Fibroblast of lung (primary cell): ENCODE results near the gene CD82. TPM values are rescaled to one million over a fixed set of nuclear protein-coding genes. Genes with fewer than 3 reads are reported as not detected.

Experiments used
- DNase-seq, 2 donors: peaks; one replicate each; pipeline versions ENCODE4 v3.0.0 to v3.0.0-alpha.2; 2010; ENCODE audit warnings: low read depth in 2 of 2
- H2AFZ ChIP-seq: 2 replicates; pipeline ENCODE4 v1.5.1; 2012; ENCODE audit warnings: low read length, control low read depth, inconsistent platforms
- H3K27ac ChIP-seq: 2 replicates; pipeline ENCODE4 v1.5.1; 2011; ENCODE audit warnings: low read length, control low read depth; ENCODE audit not compliant: insufficient read depth
- H3K27me3 ChIP-seq: 2 replicates; pipeline ENCODE4 v1.5.1; 2011; ENCODE audit warnings: mild to moderate bottlenecking, low read length; ENCODE audit not compliant: control insufficient read depth, insufficient read depth
- H3K36me3 ChIP-seq: 2 replicates; pipeline ENCODE4 v1.5.1; 2011; ENCODE audit warnings: low read length; ENCODE audit not compliant: control insufficient read depth, insufficient read depth
- H3K4me1 ChIP-seq: 2 replicates; pipeline ENCODE4 v1.5.1; 2011; ENCODE audit warnings: low read length; ENCODE audit not compliant: control insufficient read depth, insufficient read depth; ENCODE audit errors: extremely low read depth
- H3K4me2 ChIP-seq: 2 replicates; pipeline ENCODE4 v1.5.1; 2011; ENCODE audit warnings: low read length, control low read depth; ENCODE audit not compliant: insufficient read depth; ENCODE audit errors: extremely low read depth
- H3K4me3 ChIP-seq, 4 experiments: fragments of 200-600 bp in 1 of 4; sonication (generic) in 1 of 4; replicated peaks in 1 of 4; 2 replicates each; pipeline ENCODE4 v1.5.1; 2011 to 2016; ENCODE audit warnings: low read length in 4 of 4, low read depth in 3 of 4, mild to moderate bottlenecking in 3 of 4, control low read depth in 2 of 4, inconsistent platforms in 1 of 4, mixed read lengths in 1 of 4; ENCODE audit not compliant: insufficient read depth in 1 of 4; ENCODE audit errors: control extremely low read depth in 1 of 4
- H3K79me2 ChIP-seq: 2 replicates; pipeline ENCODE4 v1.5.1; 2012; ENCODE audit warnings: mild to moderate bottlenecking, low read length, inconsistent platforms; ENCODE audit not compliant: control insufficient read depth, insufficient read depth
- H3K9ac ChIP-seq: 2 replicates; pipeline ENCODE4 v1.5.1; 2011; ENCODE audit warnings: mild to moderate bottlenecking, low read length, control low read depth; ENCODE audit not compliant: insufficient read depth
- H3K9me3 ChIP-seq: 2 replicates; pipeline ENCODE4 v1.5.1; 2012; ENCODE audit warnings: low read depth, low read length; ENCODE audit not compliant: control insufficient read depth, insufficient read depth
- H4K20me1 ChIP-seq: 2 replicates; pipeline ENCODE4 v1.5.1; 2011; ENCODE audit warnings: low read length; ENCODE audit not compliant: control insufficient read depth, insufficient read depth; ENCODE audit errors: extremely low read depth
- EZH2 ChIP-seq: IDR thresholded peaks from 2 replicates; pipeline ENCODE4 v1.5.1; 2012; ENCODE audit warnings: low read length, control low read depth, mild to moderate bottlenecking; ENCODE audit errors: missing control alignments
- polyA plus RNA-seq, 2 donors: library from polyadenylated mRNA; depleted of rRNA in 1 of 2; stranded (reverse) in 1 of 2; unstranded in 1 of 2; fragments of >200 nt; gene quantifications; 2 replicates each; pipeline ENCODE4 v1.2.1, GENCODE V29; 2011 to 2012; ENCODE audit warnings: missing spikeins in 1 of 2
- total RNA-seq: library from RNA; depleted of rRNA; stranded (reverse); fragments of >200 nt; gene quantifications from 2 replicates; pipeline ENCODE4 v1.2.1, GENCODE V29; 2014
- TF ChIP-seq, protein P1 (sequence below), 2 donors: IDR thresholded peaks in 1 of 2; conservative IDR thresholded peaks in 1 of 2; 1 replicate in 1 of 2; 2 replicates in 1 of 2; pipeline ENCODE4 v1.5.1; 2011 to 2012; ENCODE audit warnings: low read length in 2 of 2, control low read depth in 1 of 2, inconsistent platforms in 1 of 2, low read depth in 1 of 2, mild to moderate bottlenecking in 1 of 2

CD82 gene
- total and polyA plus RNA-seq, 2 donors (not counting 1 experiment from before 2014, with no cell fraction given), result 54.2 to 114 TPM

DNA sequence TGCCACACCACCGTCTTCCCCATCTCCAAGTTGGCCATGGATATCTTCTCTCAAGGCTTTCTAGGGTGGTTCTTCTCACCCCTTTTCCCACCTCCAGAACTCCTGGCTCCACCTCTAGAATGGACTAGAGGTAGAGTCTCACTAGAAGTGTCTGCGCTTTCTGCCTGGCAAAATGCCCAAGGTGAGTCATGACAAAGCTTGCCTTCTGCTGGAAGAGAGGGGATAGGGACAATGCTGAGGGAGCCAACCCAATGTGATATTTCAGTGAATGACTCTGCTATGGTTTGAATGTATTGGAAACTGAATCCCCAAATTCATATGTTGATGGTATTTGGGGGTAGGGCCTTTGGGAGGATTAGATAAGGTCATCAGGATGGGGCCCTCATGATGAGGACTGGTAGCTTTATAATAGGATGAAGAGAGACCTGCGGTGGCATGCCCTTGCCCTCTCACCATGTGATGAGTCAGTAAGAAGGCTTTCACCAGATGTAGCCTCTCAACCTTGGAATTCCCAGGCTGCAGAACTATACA lies 4.1 kb upstream of the CD82 start:
- no peak overlapping the region for H3K27ac ChIP-seq
- H3K4me3 ChIP-seq, result no peak overlapping the region
- H4K20me1 ChIP-seq, result no peaks in the 10 kb centered on the region
- no peak overlapping the region for H3K4me2 ChIP-seq
- peak in 1 of 2 donors; percentile 39 for DNase-seq
- no peaks in the 10 kb centered on the region for H3K36me3 ChIP-seq
- no peak overlapping the region for H3K9ac ChIP-seq
- TF ChIP-seq EZH2, result no peak
- TF ChIP-seq, protein P1, sequence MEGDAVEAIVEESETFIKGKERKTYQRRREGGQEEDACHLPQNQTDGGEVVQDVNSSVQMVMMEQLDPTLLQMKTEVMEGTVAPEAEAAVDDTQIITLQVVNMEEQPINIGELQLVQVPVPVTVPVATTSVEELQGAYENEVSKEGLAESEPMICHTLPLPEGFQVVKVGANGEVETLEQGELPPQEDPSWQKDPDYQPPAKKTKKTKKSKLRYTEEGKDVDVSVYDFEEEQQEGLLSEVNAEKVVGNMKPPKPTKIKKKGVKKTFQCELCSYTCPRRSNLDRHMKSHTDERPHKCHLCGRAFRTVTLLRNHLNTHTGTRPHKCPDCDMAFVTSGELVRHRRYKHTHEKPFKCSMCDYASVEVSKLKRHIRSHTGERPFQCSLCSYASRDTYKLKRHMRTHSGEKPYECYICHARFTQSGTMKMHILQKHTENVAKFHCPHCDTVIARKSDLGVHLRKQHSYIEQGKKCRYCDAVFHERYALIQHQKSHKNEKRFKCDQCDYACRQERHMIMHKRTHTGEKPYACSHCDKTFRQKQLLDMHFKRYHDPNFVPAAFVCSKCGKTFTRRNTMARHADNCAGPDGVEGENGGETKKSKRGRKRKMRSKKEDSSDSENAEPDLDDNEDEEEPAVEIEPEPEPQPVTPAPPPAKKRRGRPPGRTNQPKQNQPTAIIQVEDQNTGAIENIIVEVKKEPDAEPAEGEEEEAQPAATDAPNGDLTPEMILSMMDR (conservative IDR thresholded peaks at IDR 0.05 in 1 of 2, IDR thresholded peaks at IDR 0.05 in 1 of 2; ENCODE audit: low read depth in 1 of 2, low read length in 2 of 2), result no peak
- H2AFZ ChIP-seq, result no peak overlapping the region
- H3K4me1 ChIP-seq, result peaks cover 9% of the 10 kb centered on the region
- H3K27me3 ChIP-seq, result no peaks in the 10 kb centered on the region
- no peaks in the 10 kb centered on the region for H3K79me2 ChIP-seq
- H3K9me3 ChIP-seq, result no peaks in the 10 kb centered on the region

DNA sequence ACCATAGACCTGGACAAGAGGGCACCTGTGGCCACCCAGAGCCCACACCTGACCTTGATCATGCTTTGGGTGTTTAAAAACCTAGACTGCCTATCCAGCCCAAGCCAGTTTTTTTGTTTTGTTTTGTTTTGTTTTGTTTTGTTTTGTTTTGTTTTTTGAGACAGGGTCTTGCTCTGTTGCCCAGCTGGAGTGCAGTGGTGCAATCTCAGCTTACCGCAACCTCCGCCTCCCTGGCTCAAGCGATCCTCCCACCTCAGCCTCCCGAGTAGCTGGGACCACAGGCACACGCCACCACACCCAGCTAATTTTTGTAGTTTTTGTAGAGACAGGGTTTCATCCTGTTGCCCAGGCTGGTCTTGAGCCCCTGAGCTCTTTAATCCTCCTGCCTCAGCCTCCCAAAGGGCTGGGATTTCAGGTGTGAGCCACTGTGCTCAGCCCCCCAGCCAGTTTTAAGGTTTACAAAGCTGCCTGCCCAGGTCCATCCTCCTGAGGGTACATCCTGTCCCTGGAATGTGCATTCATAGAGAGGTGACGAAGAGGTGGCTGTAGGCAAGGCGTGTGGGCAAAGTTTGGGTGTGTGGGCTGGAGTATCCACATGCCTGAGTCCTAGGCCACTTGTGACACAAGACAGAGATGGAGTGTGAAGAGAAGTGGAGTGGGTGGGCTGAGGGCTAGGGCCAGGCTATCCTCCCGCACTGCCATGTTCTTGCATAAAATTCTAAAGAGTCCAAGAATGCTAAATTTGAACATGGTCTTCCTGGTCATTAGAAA lies 3.3 kb upstream of the CD82 start:
- no peak for TF ChIP-seq EZH2
- TF ChIP-seq, protein P1 (conservative IDR thresholded peaks at IDR 0.05 in 1 of 2, IDR thresholded peaks at IDR 0.05 in 1 of 2; ENCODE audit: low read depth in 1 of 2, low read length in 2 of 2), result no peak

DNA sequence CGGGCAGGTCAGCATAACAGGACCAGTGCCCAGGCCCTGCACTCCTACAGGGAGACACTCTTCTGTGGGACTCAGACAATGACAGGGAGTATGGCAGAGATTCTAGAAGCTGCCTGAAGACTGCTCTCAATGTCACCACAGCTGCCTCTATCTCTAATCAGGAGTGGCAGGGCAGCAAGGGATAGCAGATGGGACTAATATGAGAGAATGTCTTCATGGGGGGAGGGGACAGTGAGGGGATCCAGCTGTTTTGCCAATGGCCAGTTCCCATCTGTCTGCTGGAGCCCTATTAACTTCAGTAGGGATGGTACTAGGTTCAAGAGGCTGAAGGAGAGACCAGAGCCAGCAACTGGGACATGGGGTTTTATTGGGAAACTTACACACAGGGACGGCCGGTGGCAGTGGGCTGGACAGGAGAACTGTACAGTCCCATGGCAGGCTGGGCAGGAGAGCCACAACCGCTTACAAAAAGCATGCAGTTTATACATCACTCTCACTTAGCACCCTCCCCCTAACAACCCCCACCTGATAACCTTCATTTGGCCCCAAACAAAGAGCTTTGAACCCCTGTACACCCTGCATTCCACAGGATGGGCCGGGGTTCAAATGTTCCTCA lies 2.5 kb upstream of the CD82 start:
- DNase-seq, result no peak
- Histone ChIP-seq H3K9me3 (no peaks in the 10 kb centered on the region), H3K9ac (no peak overlapping the region), H4K20me1 (no peaks in the 10 kb centered on the region), H3K4me3 (no peak overlapping the region), H3K79me2 (no peaks in the 10 kb centered on the region), H3K36me3 (no peaks in the 10 kb centered on the region), H3K4me1 (peaks cover 11% of the 10 kb centered on the region), H3K27ac (no peak overlapping the region), H2AFZ (no peak overlapping the region), H3K27me3 (no peaks in the 10 kb centered on the region), H3K4me2 (no peak overlapping the region)
- TF ChIP-seq, protein P1 (conservative IDR thresholded peaks at IDR 0.05 in 1 of 2, IDR thresholded peaks at IDR 0.05 in 1 of 2; ENCODE audit: low read depth in 1 of 2, low read length in 2 of 2), result no peak
- TF ChIP-seq EZH2, result no peak

More for the DNA sequence above, 3.3 kb upstream of the CD82 start:
- H3K9me3 ChIP-seq, result no peaks in the 10 kb centered on the region
- no peak overlapping the region for H3K27ac ChIP-seq
- DNase-seq, result no peak
- H3K9ac ChIP-seq, result no peak overlapping the region
- H3K36me3 ChIP-seq, result no peaks in the 10 kb centered on the region
- peaks cover 11% of the 10 kb centered on the region for H3K4me1 ChIP-seq
- no peaks in the 10 kb centered on the region for H4K20me1 ChIP-seq
- H3K4me2 ChIP-seq, result no peak overlapping the region
- H2AFZ ChIP-seq, result no peak overlapping the region
- H3K27me3 ChIP-seq, result no peaks in the 10 kb centered on the region
- H3K79me2 ChIP-seq, result no peaks in the 10 kb centered on the region
- no peak overlapping the region for H3K4me3 ChIP-seq
